Ishikawa (cell line): ENCODE data around the gene CDR2.

ENCODE experiments used
- CEBPB ChIP-seq: IDR thresholded peaks from 2 replicates; pipeline ENCODE4 v1.6.1; 2012
- CREB1 ChIP-seq: IDR thresholded peaks from 2 replicates; pipeline ENCODE4 v1.6.1; 2012; ENCODE audit warnings: low read depth
- EGR1 ChIP-seq: IDR thresholded peaks from 2 replicates; pipeline ENCODE4 v1.6.1; 2012
- EP300 ChIP-seq: IDR thresholded peaks from 2 replicates; pipeline ENCODE4 v1.6.1; 2012; ENCODE audit warnings: borderline replicate concordance
- FOXM1 ChIP-seq: IDR thresholded peaks from 2 replicates; pipeline ENCODE4 v1.6.1; 2012; ENCODE audit warnings: low read depth, borderline replicate concordance
- MAX ChIP-seq: IDR thresholded peaks from 2 replicates; pipeline ENCODE4 v1.6.1; 2012
- NFIC ChIP-seq: IDR thresholded peaks from 2 replicates; pipeline ENCODE4 v1.6.1; 2012
- RAD21 ChIP-seq: IDR thresholded peaks from 2 replicates; pipeline ENCODE4 v1.6.1; 2012; ENCODE audit warnings: low read depth
- REST ChIP-seq: IDR thresholded peaks from 2 replicates; pipeline ENCODE4 v1.6.1; 2012; ENCODE audit warnings: low read depth, mild to moderate bottlenecking
- TAF1 ChIP-seq: IDR thresholded peaks from 2 replicates; pipeline ENCODE4 v1.6.1; 2012; ENCODE audit warnings: low read depth, mild to moderate bottlenecking
- TCF12 ChIP-seq: IDR thresholded peaks from 2 replicates; pipeline ENCODE4 v1.6.1; 2012; ENCODE audit warnings: low read depth
- TEAD4 ChIP-seq: IDR thresholded peaks from 2 replicates; pipeline ENCODE4 v1.6.1; 2012
- USF1 ChIP-seq: IDR thresholded peaks from 2 replicates; pipeline ENCODE4 v1.6.1; 2012
- YY1 ChIP-seq: IDR thresholded peaks from 2 replicates; pipeline ENCODE4 v1.6.1; 2012; ENCODE audit warnings: low read depth
- ZBTB7A ChIP-seq: IDR thresholded peaks from 2 replicates; pipeline ENCODE4 v1.6.1; 2012; ENCODE audit warnings: low read depth

Gene CDR2

GRCh38 chr16:22314661-22315626 is 59.5 kb downstream of the CDR2 start:
- TF ChIP-seq USF1 (no peak), ZBTB7A (no peak), NFIC (no peak), EP300 (no peak), CEBPB (no peak), FOXM1 (no peak), TEAD4 (no peak)

- no peak for TF ChIP-seq TCF12
- no peak for TF ChIP-seq NFIC
- no peak for TF ChIP-seq FOXM1
- no peak for TF ChIP-seq REST
Measured at GRCh38 chr16:22313876-22314470, 60.4 kb downstream of the CDR2 start.

- TF ChIP-seq FOXM1 (no peak), TAF1 (no peak), CEBPB (no peak), TCF12 (no peak), RAD21 (no peak), EGR1 (no peak), CREB1 (no peak), MAX (no peak), USF1 (no peak), REST (no peak), NFIC (no peak), TEAD4 (no peak), EP300 (no peak), YY1 (no peak), ZBTB7A (no peak)
Measured at GRCh38 chr16:22312897-22313781, 61.3 kb downstream of the CDR2 start.

GRCh38 chr16:22311520-22311919 is 62.9 kb downstream of the CDR2 start:
- TF ChIP-seq TAF1 (no peak), CEBPB (no peak), REST (no peak), NFIC (no peak), MAX (no peak), CREB1 (no peak), USF1 (no peak), TCF12 (no peak), RAD21 (no peak), YY1 (no peak), EGR1 (no peak), FOXM1 (no peak), TEAD4 (no peak)
